GM12872 (cell line): ENCODE data around the gene TRAT1.

Experiments
- CTCF ChIP-seq: IDR thresholded peaks from 3 replicates; pipeline ENCODE4 v1.5.1; 2011; ENCODE audit warnings: low read depth, mild to moderate bottlenecking, low read length, moderate library complexity; ENCODE audit not compliant: insufficient read depth

Gene TRAT1, protein sequence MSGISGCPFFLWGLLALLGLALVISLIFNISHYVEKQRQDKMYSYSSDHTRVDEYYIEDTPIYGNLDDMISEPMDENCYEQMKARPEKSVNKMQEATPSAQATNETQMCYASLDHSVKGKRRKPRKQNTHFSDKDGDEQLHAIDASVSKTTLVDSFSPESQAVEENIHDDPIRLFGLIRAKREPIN

GRCh38 chr3:108822123-108822897, at the start of gene TRAT1:
Gene TRAT1, plus strand, starts transcription at chr3:108822786. Its CDS starts 142 bp downstream, at chr3:108822928.
- TF ChIP-seq CTCF = no peak

DNA sequence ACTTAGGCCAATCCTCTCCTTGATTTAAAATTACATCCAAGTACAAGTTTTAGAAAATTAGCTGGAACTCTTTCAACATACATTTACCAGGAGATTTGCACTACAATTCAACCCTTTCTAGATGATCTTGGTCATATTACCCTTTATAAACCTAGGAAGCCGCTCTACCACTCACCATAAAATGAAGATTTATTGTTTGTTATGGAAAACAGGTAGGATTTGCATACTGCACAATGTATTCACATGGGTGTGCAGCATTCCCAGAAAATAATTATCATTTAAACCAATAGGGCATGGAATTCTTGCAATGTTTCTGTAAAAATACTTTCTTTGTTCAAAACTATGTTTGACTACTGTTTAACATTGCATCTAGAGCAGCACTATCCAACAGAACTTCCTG, 46.9 kb upstream of the TRAT1 start:
- TF ChIP-seq CTCF = no peak

- TF ChIP-seq CTCF = no peak
These were observed 43.1 kb upstream of the TRAT1 start for GRCh38 chr3:108779496-108779895.

DNA sequence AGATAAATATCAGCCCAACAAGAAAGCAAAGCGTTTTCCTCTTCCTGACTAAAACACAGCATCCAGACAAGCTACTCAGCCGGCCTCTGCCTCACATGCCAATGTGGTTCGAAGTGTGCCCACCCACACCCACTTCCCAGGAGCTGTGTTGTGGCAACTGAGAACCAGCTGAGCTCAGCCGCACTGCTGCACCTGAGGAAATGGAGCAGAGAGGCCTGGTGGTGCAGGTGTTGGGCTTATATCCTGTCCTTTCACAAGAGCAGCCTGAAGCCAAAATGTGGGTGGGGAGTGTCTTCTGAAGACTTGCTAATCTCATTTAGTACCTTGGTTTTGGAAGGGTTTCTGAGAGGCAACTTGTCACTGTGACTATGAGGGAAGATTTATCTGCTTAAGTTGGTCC, 42.4 kb upstream of the TRAT1 start:
- no peak for TF ChIP-seq CTCF

DNA sequence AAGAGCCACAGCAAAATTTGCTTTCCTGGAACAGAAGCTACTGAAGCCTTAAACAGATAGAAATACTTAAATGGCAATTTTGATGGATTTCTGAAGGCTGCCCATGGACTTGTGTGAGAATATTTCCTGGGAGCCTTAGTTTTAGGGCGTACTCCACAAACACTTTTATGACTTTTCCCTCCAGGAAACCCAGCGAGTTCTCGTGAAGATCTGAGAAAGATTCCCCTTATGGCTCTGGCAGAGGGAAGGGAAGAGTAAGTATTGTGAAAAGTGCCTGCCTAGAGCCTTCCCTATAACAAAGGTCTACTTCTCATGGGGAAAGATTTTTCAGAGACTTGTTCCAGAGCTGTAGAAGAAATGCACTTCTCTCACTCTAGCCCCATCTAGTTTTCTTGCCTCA, 31.1 kb upstream of the TRAT1 start:
- TF ChIP-seq CTCF = no peak

DNA sequence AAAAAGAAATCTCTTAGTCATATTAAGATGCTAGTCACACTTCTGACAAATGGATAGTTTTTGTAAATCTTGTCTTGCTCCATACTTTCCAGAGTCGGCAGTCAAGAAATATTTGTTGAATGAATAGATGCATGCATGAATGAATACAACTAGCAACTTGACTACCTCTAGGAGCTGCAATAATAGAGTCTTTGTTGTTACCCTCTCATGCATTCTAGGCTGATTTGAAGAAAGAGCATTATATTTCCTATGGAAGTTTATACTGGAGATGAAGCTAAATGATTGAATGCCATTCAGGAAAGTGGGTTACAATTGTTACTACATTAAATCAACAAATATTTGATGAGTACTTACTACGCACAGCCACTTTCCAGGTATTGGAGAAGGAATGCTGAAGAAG, 18.1 kb upstream of the TRAT1 start:
- TF ChIP-seq CTCF = no peak

- TF ChIP-seq CTCF = no peak
These were observed 17.6 kb upstream of the TRAT1 start for GRCh38 chr3:108804966-108805365.
